Bronchial smooth muscle cell (primary cell): ENCODE data around the gene MBD3L2. TPM values are rescaled to one million over a fixed set of nuclear protein-coding genes. Genes with fewer than 3 reads are reported as not detected.

Experiments
- total RNA-seq: library from RNA; depleted of rRNA; stranded (reverse); fragments of >200 nt; gene quantifications from 2 replicates; pipeline ENCODE4 v1.2.1, GENCODE V29; 2014

The MBD3L2 gene
- total RNA-seq = not detected in 2 replicates

DNA sequence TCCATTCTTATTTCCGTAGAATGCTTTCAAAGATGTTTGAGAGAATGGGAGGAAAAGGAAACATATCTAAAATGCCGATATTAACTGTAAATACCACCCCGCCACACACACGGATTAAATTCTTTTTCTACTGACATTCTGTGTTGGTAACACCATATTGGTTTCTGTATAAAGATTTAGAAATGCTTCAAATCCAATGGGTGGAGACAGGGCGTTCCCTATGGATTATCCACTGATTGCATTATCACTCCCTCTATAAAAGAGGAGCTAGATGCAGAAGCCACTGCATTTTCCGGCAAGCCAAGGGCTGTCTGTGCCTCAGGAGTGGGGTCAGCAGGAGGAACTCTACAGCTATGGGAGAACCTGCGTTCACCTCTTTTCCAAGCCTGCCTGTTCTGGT, at the start of gene MBD3L2:
Gene MBD3L2 (plus strand): TSS at position 301 of the 400 bp plus-strand sequence. CDS start 53 bp downstream, at position 354.

DNA sequence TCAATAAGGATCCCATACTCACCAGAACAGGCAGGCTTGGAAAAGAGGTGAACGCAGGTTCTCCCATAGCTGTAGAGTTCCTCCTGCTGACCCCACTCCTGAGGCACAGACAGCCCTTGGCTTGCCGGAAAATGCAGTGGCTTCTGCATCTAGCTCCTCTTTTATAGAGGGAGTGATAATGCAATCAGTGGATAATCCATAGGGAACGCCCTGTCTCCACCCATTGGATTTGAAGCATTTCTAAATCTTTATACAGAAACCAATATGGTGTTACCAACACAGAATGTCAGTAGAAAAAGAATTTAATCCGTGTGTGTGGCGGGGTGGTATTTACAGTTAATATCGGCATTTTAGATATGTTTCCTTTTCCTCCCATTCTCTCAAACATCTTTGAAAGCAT, 27.8 kb upstream of the MBD3L2 start, which contains the start of gene MBD3L2B:
Gene MBD3L2B (minus strand): TSS at position 101 of the 400 bp plus-strand sequence. CDS start 34 bp downstream, at position 67.

DNA sequence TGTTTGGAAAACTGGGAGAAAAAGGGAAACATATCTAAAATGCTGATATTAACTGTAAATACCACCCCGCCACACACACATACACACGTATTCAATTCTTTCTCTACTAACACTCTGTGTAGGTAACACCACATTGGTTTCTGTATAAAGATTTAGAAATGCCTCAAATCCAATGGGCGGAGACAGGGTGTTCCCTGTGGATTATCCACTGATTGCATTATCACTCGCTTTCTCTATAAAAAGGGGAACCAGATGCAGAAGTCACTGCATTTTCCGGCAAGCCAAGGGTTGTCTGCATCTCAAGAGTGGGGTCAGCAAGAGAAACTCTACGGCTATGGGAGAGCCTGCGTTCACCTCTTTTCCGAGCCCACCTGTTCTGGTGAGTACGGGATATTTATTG, 18.8 kb upstream of the MBD3L2 start, which contains the start of gene MBD3L5:
Gene MBD3L5 (plus strand): TSS at position 301 of the 400 bp plus-strand sequence. CDS start 34 bp downstream, at position 335.

DNA sequence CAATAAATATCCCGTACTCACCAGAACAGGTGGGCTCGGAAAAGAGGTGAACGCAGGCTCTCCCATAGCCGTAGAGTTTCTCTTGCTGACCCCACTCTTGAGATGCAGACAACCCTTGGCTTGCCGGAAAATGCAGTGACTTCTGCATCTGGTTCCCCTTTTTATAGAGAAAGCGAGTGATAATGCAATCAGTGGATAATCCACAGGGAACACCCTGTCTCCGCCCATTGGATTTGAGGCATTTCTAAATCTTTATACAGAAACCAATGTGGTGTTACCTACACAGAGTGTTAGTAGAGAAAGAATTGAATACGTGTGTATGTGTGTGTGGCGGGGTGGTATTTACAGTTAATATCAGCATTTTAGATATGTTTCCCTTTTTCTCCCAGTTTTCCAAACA, 9.0 kb upstream of the MBD3L2 start, which contains the start of gene MBD3L4:
Gene MBD3L4 (minus strand): TSS at position 101 of the 400 bp plus-strand sequence. CDS start 35 bp downstream, at position 66.

DNA sequence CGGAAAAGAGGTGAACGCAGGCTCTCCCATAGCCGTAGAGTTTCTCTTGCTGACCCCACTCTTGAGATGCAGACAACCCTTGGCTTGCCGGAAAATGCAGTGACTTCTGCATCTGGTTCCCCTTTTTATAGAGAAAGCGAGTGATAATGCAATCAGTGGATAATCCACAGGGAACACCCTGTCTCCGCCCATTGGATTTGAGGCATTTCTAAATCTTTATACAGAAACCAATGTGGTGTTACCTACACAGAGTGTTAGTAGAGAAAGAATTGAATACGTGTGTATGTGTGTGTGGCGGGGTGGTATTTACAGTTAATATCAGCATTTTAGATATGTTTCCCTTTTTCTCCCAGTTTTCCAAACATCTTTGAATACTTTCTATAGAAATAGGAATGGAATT, 9.5 kb downstream of the MBD3L2 start, which contains the start of gene MBD3L3:
Gene MBD3L3 (minus strand): TSS at position 101 of the 400 bp plus-strand sequence. CDS start 71 bp downstream, at position 30.

DNA sequence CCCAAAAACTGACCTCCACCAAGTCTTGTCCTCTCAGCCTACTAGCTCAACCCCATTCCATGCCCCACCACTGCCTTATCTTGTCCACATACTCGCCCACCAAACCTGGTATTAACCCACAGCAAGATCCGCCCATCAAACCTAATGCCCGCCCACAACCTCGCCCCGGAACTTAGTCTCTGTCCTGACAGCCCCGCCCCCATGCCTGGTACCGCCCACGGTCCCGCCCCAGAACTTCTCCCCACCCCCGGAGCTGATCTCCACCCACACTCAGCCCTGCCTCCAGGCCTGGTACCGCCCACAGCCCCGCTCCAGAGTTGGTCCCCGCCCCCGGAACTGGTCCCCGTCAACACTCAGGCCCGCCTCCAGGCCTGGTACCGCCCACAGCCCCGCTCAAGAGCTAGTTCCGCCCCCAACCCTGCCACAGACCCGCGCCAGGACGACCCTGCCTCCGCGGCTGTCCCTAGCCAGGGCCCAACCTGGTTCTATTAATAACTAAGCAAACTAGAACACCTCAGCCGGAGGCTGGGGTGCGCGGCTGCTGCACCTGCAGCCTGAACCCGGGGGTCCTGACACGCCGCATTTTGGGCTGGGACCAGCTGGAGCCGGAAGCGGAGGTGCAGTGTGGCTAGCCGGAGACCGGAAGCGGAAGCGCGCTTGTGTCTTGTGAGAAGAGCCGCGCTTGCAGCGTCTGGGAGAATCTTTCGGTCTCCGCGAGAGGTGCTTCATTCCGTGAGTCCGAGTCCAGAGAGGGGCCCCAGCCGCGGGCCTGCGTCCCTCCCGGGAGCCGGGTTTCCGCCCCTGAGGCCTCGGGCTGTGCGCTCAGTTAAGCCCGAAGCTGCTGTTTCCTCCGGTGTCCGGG, 20.2 kb downstream of the MBD3L2 start, which contains the start of gene ZNF557:
Gene ZNF557 (plus strand): TSS at position 662 of the 862 bp plus-strand sequence. CDS start 5,372 bp downstream, outside the sequence.

Other genes starting within 250 kb of the MBD3L2 start
- not detected in 2 replicates for gene ADGRE1, start 161.7 kb upstream of the MBD3L2 start, total RNA-seq
- not detected in 2 replicates for gene MBD3L2B, start 27.9 kb upstream of the MBD3L2 start, total RNA-seq
- gene MBD3L5, start 18.7 kb upstream of the MBD3L2 start, total RNA-seq = not detected in 2 replicates
- gene MBD3L4, start 9.1 kb upstream of the MBD3L2 start, total RNA-seq = not detected in 2 replicates
- gene MBD3L3, start 9.4 kb downstream of the MBD3L2 start, total RNA-seq = not detected in 2 replicates
- gene ZNF557, start 20.4 kb downstream of the MBD3L2 start, total RNA-seq = 15.8 and 16.7 TPM in 2 replicates
- gene INSR, start 245.1 kb downstream of the MBD3L2 start, total RNA-seq = 14.7 and 35.8 TPM in 2 replicates